Activated CD8-positive, alpha-beta memory T cell treated with anti-CD3 and anti-CD28 coated beads, Interleukin-2, amount 50 U/mL, for 48 hours (primary cell): ENCODE data around the gene SH3RF2.
"Not testable (repeated sequence)": the region's sequence is repeated elsewhere in the genome, so short reads cannot be mapped to it uniquely, and the experiment has no call there.

Source experiments
- DNase-seq: peaks from one replicate; pipeline ENCODE4 v3.0.0-alpha.2; 2020

Gene SH3RF2

DNA sequence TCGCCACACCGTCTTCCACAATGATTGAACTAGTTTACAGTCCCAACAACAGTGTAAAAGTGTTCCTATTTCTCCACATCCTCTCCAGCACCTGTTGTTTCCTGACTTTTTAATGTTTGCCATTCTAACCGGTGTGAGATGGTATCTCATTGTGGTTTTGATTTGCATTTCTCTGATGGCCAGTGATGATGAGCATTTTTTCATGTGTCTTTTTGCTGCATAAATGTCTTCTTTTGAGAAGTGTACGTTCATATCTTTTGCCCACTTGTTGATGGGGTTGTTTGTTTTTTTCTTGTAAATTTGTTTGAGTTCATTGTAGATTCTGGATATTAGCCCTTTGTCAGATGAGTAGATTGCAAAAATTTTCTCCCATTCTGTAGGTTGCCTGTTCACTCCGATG, 74.1 kb downstream of the SH3RF2 start:
- DNase-seq, result not testable (repeated sequence)

DNA sequence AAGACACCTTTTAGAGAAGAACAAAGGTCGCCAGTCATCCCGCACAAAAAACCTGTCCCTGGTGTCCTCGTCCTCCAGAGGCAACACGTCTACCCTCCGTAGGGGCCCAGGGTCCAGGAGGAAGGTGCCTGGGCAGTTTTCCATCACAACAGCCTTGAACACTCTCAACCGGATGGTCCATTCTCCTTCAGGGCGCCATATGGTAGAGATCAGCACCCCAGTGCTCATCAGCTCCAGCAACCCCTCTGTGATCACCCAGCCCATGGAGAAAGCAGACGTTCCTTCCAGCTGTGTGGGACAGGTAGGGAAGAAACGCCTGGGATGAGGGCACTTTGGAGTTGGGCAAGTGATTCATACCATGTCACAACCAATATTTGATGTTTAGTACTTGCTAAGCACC, 77.4 kb downstream of the SH3RF2 start:
- no peak for DNase-seq

DNA sequence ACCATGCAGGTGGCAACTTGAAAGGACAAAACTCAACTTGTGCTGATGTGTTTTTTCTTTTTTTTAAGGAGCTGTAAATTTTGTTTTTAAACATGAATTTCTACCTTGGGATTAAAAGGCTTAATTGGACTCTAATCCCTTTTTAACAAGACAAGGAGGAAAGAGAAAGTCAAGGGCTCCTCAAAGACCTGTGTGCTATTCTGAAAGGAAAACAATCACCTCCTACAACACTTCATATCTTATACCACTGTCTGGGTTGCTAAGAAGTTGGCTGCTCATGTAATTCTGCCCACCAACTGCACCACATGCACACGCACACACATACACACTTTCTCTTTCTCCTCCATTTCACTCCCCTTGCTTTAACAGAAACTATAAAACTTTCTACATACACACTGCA, 78.6 kb downstream of the SH3RF2 start:
- no peak for DNase-seq

DNA sequence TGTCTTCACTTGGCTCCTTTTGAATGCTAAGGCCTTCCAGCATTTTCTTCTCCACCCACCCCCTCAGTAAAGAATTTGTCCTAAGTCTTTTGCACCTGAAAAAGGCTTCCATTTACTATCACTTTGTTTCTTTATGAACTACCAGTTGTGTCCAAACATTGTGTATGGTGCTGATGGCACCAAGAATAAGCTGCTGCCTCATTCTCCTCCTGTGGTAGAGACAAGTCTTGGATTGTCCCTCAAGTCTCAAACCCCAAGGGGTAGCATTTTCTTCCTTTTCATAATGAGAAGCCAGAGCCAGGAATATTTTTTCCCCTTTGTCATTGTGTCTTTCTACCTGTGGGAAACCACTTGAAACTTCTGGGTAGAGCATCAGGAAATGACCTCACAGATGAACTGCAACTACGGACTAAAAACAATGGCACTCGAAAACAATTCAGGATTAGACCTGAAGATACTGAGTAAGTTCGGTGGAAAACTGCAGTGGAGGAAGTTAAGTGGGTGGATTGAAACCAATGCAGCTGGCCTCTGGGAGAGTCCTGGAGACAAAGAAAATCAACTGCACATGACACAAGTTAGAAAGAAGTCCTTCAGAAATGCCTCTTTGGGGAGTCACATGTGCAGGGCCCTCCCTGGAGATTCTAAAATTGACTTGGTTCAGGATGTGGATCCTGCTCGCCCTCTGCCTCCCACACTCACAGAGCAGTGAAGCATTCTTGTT, 80.5 kb downstream of the SH3RF2 start:
- DNase-seq, result no peak

DNA sequence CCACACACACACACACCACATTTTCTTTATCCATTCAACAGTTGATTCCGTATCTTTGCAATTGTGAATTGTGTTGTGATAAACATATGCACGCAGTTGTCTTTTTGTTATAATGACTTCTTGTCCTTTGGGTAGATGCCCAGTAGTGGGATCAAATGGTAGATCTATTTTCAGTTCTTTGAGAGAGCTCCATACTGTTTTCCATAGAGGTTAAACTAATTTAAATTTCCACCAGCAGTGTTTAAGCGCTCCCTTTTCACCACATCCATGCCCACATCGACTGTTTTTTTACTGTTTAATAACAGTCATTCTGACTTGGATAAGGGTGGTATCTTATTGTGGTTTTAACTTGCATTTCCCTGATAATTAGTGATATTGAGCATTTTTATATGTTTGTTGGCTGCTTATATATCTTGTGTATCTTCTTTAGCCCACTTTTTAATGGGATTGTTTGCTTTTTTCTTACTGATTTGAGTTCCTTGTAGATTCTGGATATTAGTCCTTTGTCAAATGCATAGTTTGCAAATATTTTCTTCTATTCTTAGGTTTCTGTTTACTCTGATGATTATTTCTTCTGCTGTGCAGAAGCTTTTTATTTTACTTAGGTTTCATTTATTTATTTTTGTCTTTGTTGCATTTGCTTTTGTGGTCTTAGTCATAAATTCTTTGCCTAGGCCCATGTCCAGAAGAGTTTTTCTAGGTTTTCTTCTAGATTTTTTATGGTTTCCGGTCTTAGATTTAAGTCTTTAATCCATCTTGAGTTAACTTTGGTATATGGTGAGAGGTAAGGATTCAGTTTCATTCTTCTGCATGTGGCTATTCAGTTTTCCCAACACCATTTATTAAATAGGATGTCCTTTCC, 82.4 kb downstream of the SH3RF2 start:
- no peak for DNase-seq

DNA sequence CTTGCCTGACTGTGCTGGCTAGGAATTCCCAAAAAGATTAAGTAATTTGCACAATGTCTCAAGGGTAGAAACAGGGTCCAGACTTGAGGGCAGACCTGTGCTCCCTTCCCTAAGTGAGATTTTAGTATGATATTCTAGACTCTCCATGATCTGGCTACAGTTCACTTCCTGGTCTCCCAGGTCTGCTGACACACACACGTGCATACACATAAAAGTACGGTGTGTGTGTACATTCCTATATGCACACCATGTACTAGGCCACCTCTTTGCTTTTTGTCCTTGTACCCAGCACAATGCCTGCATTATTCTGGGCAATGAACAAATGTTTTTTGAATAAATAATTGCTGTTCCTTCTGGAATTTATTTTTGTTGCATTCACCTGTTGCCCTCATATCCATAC, 83.7 kb downstream of the SH3RF2 start:
- no peak for DNase-seq

DNA sequence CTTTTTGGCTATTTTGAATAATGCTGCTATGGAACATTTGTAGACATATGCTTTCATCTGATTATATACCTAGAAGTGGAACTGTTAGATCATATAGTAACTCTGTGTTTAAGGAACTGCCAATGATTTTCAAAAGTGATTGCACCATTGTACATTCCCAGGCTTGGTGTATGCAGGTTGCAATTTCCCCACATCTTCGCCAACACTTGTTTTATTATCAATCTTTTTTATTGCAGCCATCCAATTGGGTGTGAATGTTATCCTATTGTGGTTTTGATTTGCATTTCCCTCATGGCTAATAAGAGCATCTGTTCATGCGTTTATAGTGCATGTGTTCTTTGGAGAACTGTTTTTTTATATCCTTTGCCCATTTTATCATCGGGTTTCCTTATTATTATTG, 87.7 kb downstream of the SH3RF2 start:
- DNase-seq, result no peak

DNA sequence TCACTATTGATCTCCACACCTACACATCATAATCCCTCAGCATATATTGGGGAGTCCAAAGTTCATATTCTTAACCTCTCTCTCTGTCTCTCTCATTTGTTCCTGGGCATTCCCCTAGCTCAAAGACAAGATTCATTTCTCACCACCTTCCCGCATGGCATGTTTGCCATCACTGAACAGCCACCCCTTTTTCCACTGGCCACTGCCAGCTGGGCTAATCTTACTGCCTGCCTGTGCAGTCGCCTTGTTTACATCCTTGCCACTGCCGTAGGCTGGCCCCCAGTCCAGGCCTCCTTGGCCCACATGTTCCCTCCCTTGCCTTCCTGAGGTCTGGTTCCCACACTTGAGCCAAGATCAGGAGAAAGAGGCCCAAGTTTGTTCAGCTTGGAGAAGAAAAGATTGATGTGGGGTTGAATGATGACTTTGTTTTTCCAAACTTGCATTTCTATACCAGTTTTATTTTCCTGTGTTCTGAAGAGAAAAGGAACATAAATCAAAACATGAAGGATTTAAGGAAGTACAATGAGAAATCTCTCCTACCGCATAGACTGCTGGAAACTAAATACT, 88.8 kb downstream of the SH3RF2 start:
- DNase-seq, result no peak

DNA sequence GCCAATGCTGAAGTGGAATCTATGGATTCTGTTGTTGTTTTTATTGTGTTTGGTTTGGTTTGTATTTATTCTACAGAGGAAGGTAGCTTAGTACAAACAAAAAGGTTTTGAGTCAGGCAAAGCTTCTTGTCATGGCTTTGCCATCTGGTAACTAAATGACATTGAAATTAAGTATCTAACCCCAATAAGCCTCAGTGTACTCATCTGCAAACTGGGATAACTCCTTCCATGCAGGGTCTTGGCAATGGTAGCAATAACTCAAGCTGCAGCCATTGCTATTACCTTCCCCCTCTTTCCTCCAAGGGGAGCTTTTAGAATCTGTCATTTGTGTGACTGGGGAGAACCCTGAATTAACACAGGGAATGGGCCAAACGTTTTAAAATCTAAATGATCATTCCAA, 89.3 kb downstream of the SH3RF2 start:
- DNase-seq, result no peak

DNA sequence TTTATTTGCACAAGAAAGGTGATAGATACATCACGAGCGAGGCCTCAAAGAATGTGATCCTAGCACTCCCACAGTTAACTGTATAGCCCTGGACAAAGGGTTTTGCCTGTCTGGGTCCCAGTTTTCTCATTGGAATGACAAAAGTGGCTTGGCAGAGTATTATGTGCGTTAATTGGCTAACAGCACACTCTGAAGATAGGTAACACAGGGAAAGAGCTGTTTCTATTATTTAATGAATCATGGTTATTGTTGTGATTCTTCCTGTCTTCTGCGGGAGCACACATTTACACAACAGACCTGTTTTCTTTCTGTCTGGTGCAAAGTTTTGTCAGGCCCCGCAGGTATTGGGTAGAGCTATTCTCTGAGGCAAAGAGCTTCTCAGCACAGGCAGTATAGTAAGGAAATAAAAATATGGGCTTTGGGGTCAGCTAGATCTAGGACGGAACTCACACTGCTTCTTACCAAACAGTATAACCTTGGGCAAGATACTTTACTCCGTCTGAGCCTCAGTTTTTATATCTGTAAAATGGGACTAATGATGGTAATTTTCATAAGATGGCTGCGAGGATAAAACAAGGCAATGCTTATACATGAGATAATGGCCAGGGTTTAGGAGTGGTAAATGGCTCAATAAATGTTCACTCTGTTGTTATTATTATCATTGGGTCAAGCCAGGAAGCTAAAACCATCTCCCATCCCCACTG, 90.1 kb downstream of the SH3RF2 start:
- DNase-seq, result no peak

DNA sequence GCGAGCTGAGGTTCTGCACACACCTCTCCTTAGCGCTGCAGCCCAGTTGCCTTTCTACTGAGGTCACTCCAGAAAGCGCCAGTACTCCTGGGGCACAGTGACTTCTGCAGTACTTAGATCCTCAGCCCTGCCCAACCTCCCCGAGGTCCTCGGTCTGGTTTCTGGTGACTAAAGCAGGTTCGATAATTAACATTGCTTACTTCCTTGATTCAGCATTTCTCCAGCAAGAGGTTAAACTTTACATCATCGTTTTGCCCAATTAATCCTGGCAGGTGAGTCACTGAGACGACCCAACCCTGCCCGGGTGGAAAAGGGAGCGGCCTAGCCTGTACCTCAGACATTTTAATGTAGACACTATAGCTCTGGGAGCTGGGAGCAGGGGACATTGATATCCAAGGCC, 91.4 kb downstream of the SH3RF2 start:
- DNase-seq, result no peak

DNA sequence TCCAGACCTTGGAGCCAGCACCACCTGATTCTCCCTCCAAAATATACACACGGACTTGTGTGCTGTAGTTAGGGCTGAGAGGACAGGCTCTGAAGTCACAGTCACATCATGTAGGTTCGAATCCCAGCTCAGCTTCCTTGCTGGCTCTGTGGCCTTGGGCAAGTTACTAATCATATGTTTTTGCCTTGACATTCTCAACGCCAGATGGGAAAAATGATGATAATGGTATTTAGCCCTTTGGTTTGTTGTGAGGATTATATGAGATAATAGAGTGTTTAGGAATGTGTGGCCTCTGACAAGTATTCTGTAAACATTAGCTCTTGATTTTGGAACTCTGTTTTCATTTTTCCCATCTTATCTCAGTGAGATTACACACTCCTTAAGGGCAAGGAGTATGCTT, 96.5 kb downstream of the SH3RF2 start:
- DNase-seq, result no peak

DNA sequence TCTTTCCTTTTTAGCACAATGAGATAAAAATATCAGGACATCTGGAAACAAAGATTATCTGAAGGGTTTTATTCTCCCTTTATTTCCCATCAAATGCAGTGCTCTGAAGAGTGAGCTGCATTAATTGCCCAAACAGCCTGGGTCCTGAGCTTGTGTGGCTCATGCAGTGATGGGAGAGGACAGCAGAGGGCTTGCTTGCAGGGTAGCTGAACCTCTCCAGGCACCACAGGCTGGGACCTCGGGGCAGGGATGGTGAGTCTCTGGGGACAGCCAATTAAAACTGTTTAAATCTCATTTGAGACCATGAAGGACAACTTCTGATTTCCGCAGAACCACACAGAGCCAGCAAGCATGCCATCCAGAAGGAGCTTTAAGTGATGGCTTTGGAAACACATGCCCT, 97.7 kb downstream of the SH3RF2 start:
- DNase-seq, result no peak

DNA sequence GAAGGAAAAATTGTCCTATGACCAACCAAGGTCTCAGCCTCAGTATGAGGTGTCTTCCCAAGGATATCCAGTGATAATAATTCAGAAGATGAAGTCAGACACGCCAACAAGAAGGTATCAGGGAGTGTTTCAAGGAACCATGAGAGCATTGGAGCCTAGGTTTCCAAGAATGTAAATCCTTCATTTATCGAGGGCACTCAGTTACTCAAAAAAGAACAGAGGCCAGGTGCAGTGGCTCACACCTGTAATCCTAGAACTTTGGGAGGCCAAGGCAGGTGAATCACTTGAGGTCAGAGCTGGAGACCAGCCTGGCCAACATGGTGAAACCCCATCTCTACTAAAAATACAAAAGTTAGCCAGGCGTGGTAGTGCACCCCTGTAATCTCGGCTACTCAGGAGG, 98.2 kb downstream of the SH3RF2 start:
- DNase-seq, result no peak

DNA sequence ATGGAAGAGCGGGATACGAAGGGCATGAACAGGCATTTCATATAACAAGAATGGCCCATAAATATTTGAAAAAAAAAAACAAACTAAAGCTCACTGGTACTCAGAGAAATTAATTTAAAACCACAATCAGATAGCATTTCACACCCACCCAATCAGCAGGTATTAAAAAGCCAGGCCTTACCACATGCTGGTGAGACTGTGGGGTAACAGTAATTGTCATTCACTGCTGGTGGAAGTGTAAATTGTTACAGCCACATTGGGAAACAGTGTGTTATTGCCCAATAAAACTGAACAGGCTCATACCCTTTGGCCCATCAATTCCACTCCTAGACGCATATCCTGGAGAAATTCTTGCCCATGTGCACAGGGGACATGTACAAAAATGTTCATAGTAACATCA, 103.0 kb downstream of the SH3RF2 start:
- no peak for DNase-seq

DNA sequence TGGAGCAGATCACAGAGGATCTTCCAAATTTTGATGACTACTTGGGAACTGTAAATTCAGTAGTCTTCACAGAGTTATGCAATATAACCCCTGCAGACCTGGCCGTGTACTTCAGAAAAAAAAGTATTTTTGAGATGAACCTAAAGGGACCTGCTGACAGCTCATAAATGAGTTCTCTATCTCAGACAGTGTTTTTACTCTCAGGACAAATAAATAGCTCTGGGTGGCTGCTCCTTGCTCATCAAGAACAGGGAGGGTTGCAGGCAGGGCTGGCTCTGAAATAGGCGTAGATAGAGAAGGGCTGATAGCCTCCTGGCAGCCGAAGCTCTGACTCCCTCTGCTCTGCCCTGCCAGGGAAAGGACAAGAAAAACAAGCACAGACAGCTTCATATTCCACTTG, 104.1 kb downstream of the SH3RF2 start:
- DNase-seq, result no peak

DNA sequence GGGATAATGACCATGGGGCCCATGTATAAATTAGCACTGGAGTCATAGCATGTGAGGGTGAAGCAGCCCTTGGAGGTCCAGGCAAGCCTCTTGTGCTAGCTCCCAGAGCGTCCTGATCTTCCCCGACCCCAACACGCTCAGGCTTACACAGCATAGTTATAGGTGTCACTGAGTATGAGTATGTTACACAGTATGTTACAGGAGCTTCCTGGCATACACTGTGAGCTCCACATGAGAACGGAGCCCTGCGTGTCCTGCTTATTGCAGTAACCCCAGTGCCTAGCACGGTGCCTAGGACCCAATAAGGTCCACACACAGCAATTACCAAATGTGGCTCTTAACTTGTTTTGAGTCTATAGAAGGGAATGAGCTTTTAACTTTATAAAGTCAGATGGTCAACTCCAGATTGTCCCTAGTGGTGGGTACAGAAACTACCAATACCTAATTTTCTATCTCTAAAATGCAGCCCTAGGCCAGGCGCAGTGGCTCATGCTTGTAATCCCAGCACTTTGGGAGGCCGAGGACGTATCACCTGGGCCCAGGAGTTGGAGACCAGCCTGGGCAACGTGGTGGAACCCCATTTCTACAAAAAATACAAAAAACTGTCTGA, 104.9 kb downstream of the SH3RF2 start:
- DNase-seq, result no peak

DNA sequence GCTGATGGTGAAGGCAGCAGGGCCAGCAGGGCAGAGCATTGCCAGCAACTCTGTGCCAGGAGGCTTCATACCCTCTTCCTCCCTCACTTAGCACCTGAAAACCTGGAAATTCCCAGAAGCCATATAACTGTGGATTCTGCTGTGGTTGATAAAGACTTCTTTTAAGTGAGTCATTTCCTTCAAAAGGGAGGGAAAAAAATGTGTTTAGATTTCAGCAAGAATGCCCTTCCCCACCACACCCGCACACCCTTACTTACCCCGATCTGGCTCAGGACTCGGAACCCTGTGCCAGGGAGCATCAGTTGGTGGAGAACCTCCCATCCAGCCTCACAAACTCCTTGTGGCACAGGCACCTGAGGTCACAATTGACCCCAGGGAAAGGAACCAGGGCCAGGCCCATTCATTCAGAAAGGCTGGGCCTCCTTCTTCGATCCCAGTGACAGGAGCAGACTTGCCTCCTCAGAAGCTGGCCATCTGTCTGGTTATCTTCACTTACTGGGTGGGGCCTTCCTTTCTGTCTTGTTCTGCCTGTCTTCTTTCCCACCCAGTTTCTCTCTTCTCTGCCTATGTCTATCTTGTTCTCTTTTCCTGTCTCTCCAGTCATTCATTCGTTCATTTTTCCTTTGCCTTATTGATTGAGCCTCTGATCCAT, 106.4 kb downstream of the SH3RF2 start:
- DNase-seq, result no peak

DNA sequence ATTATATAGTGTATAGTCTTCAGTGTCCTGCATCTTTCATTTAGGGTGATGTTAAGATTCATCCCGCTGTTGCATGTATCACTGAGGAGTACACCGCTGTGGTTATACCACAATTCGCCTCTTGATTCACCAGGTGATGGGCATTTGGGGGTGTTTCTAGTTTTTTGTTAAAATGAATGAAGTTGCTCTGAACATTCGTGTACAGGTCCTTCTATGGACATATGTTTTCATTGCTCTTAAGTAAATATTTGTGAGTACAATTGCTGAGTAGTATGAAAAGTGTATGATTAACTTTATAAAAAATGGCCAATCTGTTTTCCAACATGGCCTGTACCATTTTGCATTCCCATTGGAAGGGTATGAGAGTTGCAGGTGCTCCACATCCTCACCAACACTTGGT, 107.3 kb downstream of the SH3RF2 start:
- no peak for DNase-seq

DNA sequence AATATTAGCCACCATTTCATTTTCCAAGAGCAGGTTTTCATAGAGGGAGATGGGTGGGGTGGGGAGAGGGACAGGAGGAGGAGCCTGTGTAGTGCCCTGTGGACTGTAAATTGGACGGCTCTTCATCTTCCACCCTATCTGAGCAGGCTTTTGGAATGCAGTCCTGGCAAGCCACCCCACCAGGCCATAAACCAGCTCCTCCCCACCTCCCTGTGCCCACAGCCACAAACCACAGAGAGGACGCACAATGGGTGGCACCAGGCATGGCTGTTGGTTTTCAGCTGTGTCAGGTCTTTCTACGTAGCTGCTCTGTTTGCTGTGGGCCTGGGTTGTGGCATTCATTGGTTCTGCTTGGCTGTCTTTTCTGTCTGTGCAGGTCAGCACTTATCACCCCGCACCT, 111.0 kb downstream of the SH3RF2 start:
- no peak for DNase-seq

DNA sequence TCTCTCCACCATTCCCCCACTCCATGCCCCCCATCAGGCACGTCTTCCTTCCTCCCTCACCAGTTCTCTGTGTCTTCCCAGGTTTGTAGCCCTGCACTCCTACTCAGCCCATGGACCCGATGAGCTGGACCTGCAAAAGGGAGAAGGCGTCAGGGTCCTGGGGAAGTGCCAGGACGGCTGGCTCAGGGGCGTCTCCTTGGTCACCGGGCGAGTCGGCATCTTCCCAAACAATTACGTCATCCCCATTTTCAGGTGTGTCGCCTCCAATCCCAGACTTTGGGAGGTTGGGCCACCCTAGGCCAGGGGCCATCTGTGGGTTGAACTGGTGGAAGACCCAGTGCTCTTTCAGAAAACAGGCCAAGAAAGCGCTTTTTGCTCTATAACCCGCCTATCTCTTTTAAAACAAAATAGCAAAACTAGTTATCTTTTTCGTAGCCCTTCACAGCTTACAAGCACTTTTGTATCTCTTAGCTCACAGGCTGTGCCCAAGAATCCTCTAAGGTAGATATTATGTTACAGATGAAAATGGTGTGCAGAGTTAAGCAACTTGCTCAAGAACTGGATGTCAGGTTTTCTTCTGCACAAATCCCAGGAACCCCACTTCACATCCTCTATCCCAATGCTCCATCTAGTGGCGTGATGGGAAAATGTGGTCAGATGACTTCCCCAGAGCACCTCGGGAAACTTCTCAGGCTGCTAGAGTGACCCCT, 112.8 kb downstream of the SH3RF2 start:
- DNase-seq, result no peak

DNA sequence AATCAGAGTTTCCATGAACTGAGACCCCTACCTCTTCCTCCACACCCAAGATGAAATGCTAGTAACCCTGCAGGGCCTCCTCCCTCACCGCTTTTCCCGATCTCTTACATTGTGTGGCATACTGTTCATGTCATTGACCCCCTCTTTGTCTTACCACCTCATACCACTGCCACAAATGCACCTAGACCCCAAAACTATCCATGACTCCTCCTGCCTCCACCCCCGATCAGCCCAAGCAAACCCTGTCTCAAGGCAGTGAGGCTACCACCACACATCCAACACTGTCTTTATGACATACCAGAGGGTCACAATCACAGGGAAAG, 113.3 kb downstream of the SH3RF2 start:
- DNase-seq, result no peak
